Effector memory CD4-positive, alpha-beta T cell (primary cell): Measurements from ENCODE around the gene ADD2.
A peak's percentile ranks its signal among the peaks of the same experiment; 100 is the strongest.

Experiments used
- DNase-seq, 3 donors: peaks; one replicate each; pipeline ENCODE4 v3.0.0-alpha.2; 2020
- H3K27ac ChIP-seq: 2 replicates; pipeline ENCODE4 v1.7.0; 2013; ENCODE audit warnings: mild to moderate bottlenecking, low read length, moderate library complexity; ENCODE audit not compliant: insufficient read depth, poor library complexity, severe bottlenecking
- H3K27me3 ChIP-seq: replicated peaks from 2 replicates; pipeline ENCODE4 v1.7.0; 2013; ENCODE audit warnings: mild to moderate bottlenecking, low read length; ENCODE audit not compliant: insufficient read depth, control insufficient read depth, poor library complexity, severe bottlenecking
- H3K36me3 ChIP-seq: 2 replicates; pipeline ENCODE4 v1.7.0; 2013; ENCODE audit warnings: mild to moderate bottlenecking, low read length, moderate library complexity; ENCODE audit not compliant: control insufficient read depth, insufficient read depth
- H3K4me1 ChIP-seq: 2 replicates; pipeline ENCODE4 v1.7.0; 2013; ENCODE audit warnings: low read length, mild to moderate bottlenecking; ENCODE audit not compliant: control insufficient read depth, insufficient read depth, poor library complexity, severe bottlenecking
- H3K4me3 ChIP-seq: 2 replicates; pipeline ENCODE4 v1.7.0; 2013; ENCODE audit warnings: low read length, low read depth, mild to moderate bottlenecking; ENCODE audit not compliant: insufficient read depth, poor library complexity, severe bottlenecking
- H3K9me3 ChIP-seq: 2 replicates; pipeline ENCODE4 v1.7.0; 2013; ENCODE audit warnings: mild to moderate bottlenecking, low read length, moderate library complexity; ENCODE audit not compliant: control insufficient read depth
- total RNA-seq, 3 donors: gene quantifications; one replicate each; lab custom pipeline; 2026; lab: John Stamatoyannopoulos, UW

Gene ADD2
- 0.17 to 1.7 (median 0.44) reads per million in 3 donors for total RNA-seq

GRCh38 chr2:70767699-70768589, at the start of gene ADD2:
TSS of gene ADD2 (minus strand) at chr2:70768200. CDS start at chr2:70706408, 61,792 bp downstream.
- H3K36me3 ChIP-seq, result no peaks in the 10 kb centered on the region
- DNase-seq, result no peak
- H3K27me3 ChIP-seq, result peaks cover 19% of the 10 kb centered on the region
- H3K27ac ChIP-seq, result no peak within 1 kb of the TSS
- H3K4me3 ChIP-seq, result peak within 1 kb of the TSS; percentile 62
- H3K9me3 ChIP-seq, result no peaks in the 10 kb centered on the region
- peaks cover 10% of the 10 kb centered on the region for H3K4me1 ChIP-seq

GRCh38 chr2:70817284-70817954, 49.4 kb upstream of the ADD2 start:
- Histone ChIP-seq H3K27ac (no peak overlapping the region), H3K27me3 (no peaks in the 10 kb centered on the region)

GRCh38 chr2:70816726-70817125, 48.7 kb upstream of the ADD2 start:
- Histone ChIP-seq H3K27me3 (no peaks in the 10 kb centered on the region), H3K27ac (no peak overlapping the region)
- DNase-seq, result no peak

More at GRCh38 chr2:70817284-70817954, 49.4 kb upstream of the ADD2 start:
- no peak overlapping the region for H3K4me3 ChIP-seq
- H3K9me3 ChIP-seq, result no peaks in the 10 kb centered on the region
- DNase-seq, result no peak
- no peaks in the 10 kb centered on the region for H3K4me1 ChIP-seq
- H3K36me3 ChIP-seq, result no peaks in the 10 kb centered on the region

GRCh38 chr2:70808983-70809958, 41.3 kb upstream of the ADD2 start:
- no peaks in the 10 kb centered on the region for H3K27me3 ChIP-seq
- no peaks in the 10 kb centered on the region for H3K4me1 ChIP-seq
- DNase-seq, result no peak
- no peaks in the 10 kb centered on the region for H3K36me3 ChIP-seq
- H3K27ac ChIP-seq, result no peak overlapping the region
- H3K9me3 ChIP-seq, result no peaks in the 10 kb centered on the region
- no peak overlapping the region for H3K4me3 ChIP-seq

More at GRCh38 chr2:70816726-70817125, 48.7 kb upstream of the ADD2 start:
- Histone ChIP-seq H3K36me3 (no peaks in the 10 kb centered on the region), H3K4me1 (no peaks in the 10 kb centered on the region), H3K9me3 (no peaks in the 10 kb centered on the region), H3K4me3 (no peak overlapping the region)

- Histone ChIP-seq H3K36me3 (no peaks in the 10 kb centered on the region), H3K9me3 (no peaks in the 10 kb centered on the region), H3K27me3 (no peaks in the 10 kb centered on the region), H3K27ac (no peak overlapping the region), H3K4me3 (no peak overlapping the region), H3K4me1 (no peaks in the 10 kb centered on the region)
- DNase-seq, result no peak
Measured at GRCh38 chr2:70807828-70808118, 39.8 kb upstream of the ADD2 start.

- H3K27ac ChIP-seq, result no peak overlapping the region
- H3K9me3 ChIP-seq, result no peaks in the 10 kb centered on the region
- H3K4me1 ChIP-seq, result no peaks in the 10 kb centered on the region
- H3K4me3 ChIP-seq, result no peak overlapping the region
- H3K36me3 ChIP-seq, result no peaks in the 10 kb centered on the region
- DNase-seq, result no peak
- no peaks in the 10 kb centered on the region for H3K27me3 ChIP-seq
Measured at GRCh38 chr2:70807102-70807827, 39.3 kb upstream of the ADD2 start.

GRCh38 chr2:70806620-70807019, 38.6 kb upstream of the ADD2 start:
- Histone ChIP-seq H3K27ac (no peak overlapping the region), H3K4me1 (no peaks in the 10 kb centered on the region), H3K27me3 (no peaks in the 10 kb centered on the region), H3K4me3 (no peak overlapping the region), H3K36me3 (no peaks in the 10 kb centered on the region), H3K9me3 (no peaks in the 10 kb centered on the region)
- no peak for DNase-seq

- H3K27me3 ChIP-seq, result no peaks in the 10 kb centered on the region
- DNase-seq, result no peak
- no peak overlapping the region for H3K27ac ChIP-seq
- H3K9me3 ChIP-seq, result no peaks in the 10 kb centered on the region
- H3K36me3 ChIP-seq, result no peaks in the 10 kb centered on the region
- H3K4me3 ChIP-seq, result no peak overlapping the region
- H3K4me1 ChIP-seq, result no peaks in the 10 kb centered on the region
Measured at GRCh38 chr2:70806013-70806412, 38.0 kb upstream of the ADD2 start.

- H3K27me3 ChIP-seq, result no peaks in the 10 kb centered on the region
- no peak overlapping the region for H3K27ac ChIP-seq
Measured at GRCh38 chr2:70801607-70802263, 33.7 kb upstream of the ADD2 start.

More at GRCh38 chr2:70801607-70802263, 33.7 kb upstream of the ADD2 start:
- DNase-seq, result no peak
- Histone ChIP-seq H3K36me3 (no peaks in the 10 kb centered on the region), H3K4me1 (no peaks in the 10 kb centered on the region), H3K4me3 (no peak overlapping the region), H3K9me3 (no peaks in the 10 kb centered on the region)
